Aorta (tissue), 5 donors: ENCODE results near the gene GTPBP4. TPM values are rescaled to one million over a fixed set of nuclear protein-coding genes. Genes with fewer than 3 reads are reported as not detected.

Experiments used
- ATAC-seq: fragments of 200-7000 bp; cut with Tn5 transposase; one replicate; pipeline ENCODE4 v1.9.1; 2022; ENCODE audit warnings: moderate library complexity; ENCODE audit not compliant: low FRiP score
- DNase-seq, 2 donors: peaks; one replicate each; pipeline ENCODE4 v3.0.0-alpha.2; 2020
- H3K27ac ChIP-seq, 2 donors: one replicate each; pipeline ENCODE4 v1.5.1; 2013; ENCODE audit warnings: low read length in 2 of 2, mild to moderate bottlenecking in 2 of 2, moderate library complexity in 2 of 2, control low read depth in 1 of 2, inconsistent platforms in 1 of 2, low read depth in 1 of 2
- H3K27me3 ChIP-seq, 2 donors: one replicate each; pipeline ENCODE4 v1.6.1; 2013; ENCODE audit warnings: control low read depth in 1 of 2, low read length in 1 of 2, mild to moderate bottlenecking in 1 of 2, moderate library complexity in 1 of 2; ENCODE audit not compliant: insufficient read depth in 2 of 2, control insufficient read depth in 1 of 2
- H3K36me3 ChIP-seq, 2 donors: one replicate each; pipeline ENCODE4 v1.6.1; 2013; ENCODE audit warnings: control low read depth in 1 of 2, low read length in 1 of 2, mild to moderate bottlenecking in 1 of 2; ENCODE audit not compliant: insufficient read depth in 2 of 2, control insufficient read depth in 1 of 2
- H3K4me1 ChIP-seq, 2 donors: one replicate each; pipeline ENCODE4 v1.6.1; 2013; ENCODE audit warnings: low read length in 2 of 2, control low read depth in 1 of 2, mild to moderate bottlenecking in 1 of 2, moderate library complexity in 1 of 2; ENCODE audit not compliant: insufficient read depth in 2 of 2, control insufficient read depth in 1 of 2
- H3K4me3 ChIP-seq, 2 donors: one replicate each; pipeline ENCODE4 v1.5.1; 2013; ENCODE audit warnings: low read length in 2 of 2, control low read depth in 1 of 2, mild to moderate bottlenecking in 1 of 2
- H3K9me3 ChIP-seq: one replicate; pipeline ENCODE4 v1.6.1; 2013; ENCODE audit warnings: mild to moderate bottlenecking, low read length; ENCODE audit not compliant: control insufficient read depth
- WGBS, 2 donors: extraction: QIAGEN DNeasy Blood & Tissue Kit; methylation state at CpG; one replicate each; pipeline ENCODE4 v1.1.7; 2013; 5-methylcytosine and 5-hydroxymethylcytosine counted together
- intact Hi-C, 2 donors: fragments of 100-400 bp; cut with DNase I; formaldehyde crosslinking; loops; one replicate each; pipeline versions ENCODE4 v1.14.2 to v1.15.0; 2022
- polyA plus RNA-seq, 2 donors: library from polyadenylated mRNA; stranded (reverse); fragments of 200-250 nt; gene quantifications; one replicate each; pipeline ENCODE4 v1.2.3, GENCODE V29; 2013
- total RNA-seq, 2 donors: library from RNA; stranded (reverse); fragmentation: NEBNext Ultra II Directional; extraction: Animal tissue kit (Norgen Biotek cat#: 25700); gene quantifications; one replicate each; pipeline ENCODE4 v1.2.1, GENCODE V29; 2021
- donor health status: healthy with polysubstance abuse.
- donor health status: Bipolar disorder and iron deficiency.
- donor health status: DM: no; HTN: no; CAD: no.
- donor health status: DM: no; HTN: no; CAD: no.
- donor health status: DM: yes; HTN: yes; CAD: no.

GTPBP4 gene
- total and polyA plus RNA-seq, 4 donors, result 21.6 to 46.9 (median 26.9) TPM

DNA sequence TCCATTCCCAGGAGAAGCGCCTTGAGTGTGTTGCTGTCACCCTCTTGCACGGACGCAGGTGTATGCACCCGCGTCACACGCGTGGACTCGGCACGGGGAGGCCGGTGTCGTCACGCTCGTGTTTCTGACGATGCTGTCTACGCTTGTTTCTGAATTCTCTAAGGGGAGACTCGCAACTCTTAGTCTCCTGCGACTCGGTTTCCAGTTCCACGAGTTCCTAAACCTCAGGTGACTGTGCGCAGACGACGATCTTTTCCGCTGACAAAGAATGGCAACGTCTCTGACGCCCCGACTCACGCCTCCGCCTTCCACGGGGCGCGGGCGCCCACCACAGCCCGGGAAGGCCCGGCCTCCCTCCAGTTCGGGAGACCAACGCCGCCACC, 60.1 kb downstream of the GTPBP4 start:
- DNase-seq (peak in 1 of 2 donors; percentile 84), ATAC-seq (peak; percentile 63)
- Histone ChIP-seq H3K36me3 (no peaks in the 10 kb centered on the region), H3K4me1 (no peaks in the 10 kb centered on the region), H3K27ac (peak overlapping the region in 1 of 2 donors; percentile 71), H3K4me3 (peak overlapping the region; percentile 48 to 62), H3K27me3 (no peaks in the 10 kb centered on the region), H3K9me3 (no peaks in the 10 kb centered on the region)
- 0% methylated on average over 37 of the region's 37 CpGs for WGBS, 2 donors
- intact Hi-C loops, result loop anchor here in 1 of 2 donors (5.0 kb wide), 1 partner anchor 116 kb away; the partner anchor contains the start of gene LARP4B

DNA sequence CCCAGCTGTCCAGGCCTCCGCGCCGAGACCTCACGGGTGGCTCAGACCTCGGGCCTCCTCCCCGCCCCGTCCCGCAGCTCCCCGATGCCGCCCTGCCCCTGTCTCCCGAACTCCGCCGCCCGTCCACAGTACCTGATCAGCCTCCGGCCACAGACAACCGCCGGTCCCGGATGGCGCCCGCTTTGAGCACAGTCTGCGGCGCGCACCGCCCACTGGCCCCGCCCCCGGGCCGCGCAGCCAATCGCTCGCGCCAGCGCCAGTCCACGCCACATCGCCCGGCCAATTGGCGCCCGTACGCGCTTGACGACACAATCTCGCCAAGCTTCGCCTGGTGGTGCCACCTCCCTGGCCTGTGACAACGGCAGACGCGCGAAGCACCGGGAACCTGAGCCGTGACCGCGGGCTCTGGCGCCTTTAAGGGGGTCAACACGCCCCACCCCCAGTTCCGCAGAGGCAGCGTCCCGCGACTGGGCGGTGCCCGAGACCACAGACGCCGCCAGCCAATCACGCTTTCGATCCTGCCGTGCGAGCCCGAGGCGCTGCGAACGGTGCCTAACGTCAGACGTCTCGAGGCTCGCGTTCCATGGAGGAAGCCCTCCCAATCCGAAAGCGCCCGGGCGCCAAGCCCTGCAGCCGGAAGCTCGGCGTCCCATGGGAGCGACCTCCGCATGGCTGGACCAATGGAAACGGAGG, 60.6 kb downstream of the GTPBP4 start, which contains the start of gene IDI1:
Gene IDI1, minus strand, starts transcription at position 388 of the 693 bp plus-strand sequence. Its CDS starts 116 bp downstream, at position 272.
- ATAC-seq (peak; percentile 97), DNase-seq (peak; percentile 98 to 99)
- 0 to 1% methylated on average over 80 to 83 of the region's 83 CpGs for WGBS, 2 donors
- no peaks in the 10 kb centered on the region for H3K27me3 ChIP-seq
- peak within 1 kb of the TSS; percentile 91 to 94 for H3K27ac ChIP-seq
- intact Hi-C loops, result loop anchor here in 1 of 2 donors (5.0 kb wide), 1 partner anchor 117 kb away; the partner anchor contains the start of gene LARP4B
- H3K4me3 ChIP-seq, result peak within 1 kb of the TSS; percentile 60 to 62
- H3K9me3 ChIP-seq, result no peaks in the 10 kb centered on the region
- no peaks in the 10 kb centered on the region for H3K4me1 ChIP-seq
- no peaks in the 10 kb centered on the region for H3K36me3 ChIP-seq

DNA sequence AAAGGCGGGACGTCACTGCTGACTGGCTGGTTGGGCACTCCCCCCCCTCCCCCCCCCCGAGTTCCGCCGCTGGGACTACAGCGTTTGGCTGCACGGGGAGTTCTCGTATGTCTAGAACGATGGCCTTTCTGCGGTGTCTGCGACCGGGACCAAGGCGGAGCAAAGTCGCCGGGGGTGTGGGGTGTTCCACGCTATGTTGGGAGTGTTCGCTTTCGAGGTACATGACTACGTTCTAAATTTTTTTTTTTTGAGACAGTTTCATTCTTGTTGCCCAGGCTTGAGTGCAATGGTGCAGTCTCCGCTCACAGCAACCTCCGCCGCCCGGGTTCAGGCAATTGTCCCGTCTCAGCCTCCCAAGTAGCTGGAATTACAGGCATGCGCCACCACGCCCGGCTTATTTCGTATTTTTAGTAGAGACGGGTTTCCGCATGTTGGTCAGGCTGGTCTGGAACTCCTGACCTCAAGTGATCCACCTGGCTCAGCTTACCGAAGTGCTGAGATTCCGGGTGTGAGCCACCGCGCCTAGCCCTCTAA, 61.3 kb downstream of the GTPBP4 start:
- Histone ChIP-seq H3K36me3 (no peaks in the 10 kb centered on the region), H3K27me3 (no peaks in the 10 kb centered on the region), H3K9me3 (no peaks in the 10 kb centered on the region), H3K4me3 (peak overlapping the region; percentile 47 to 60), H3K4me1 (no peaks in the 10 kb centered on the region), H3K27ac (peak overlapping the region; percentile 1 to 76)
- ATAC-seq (no peak), DNase-seq (no peak)
- 0 to 1% methylated on average over 30 to 34 of the region's 34 CpGs for WGBS, 2 donors
- intact Hi-C loops, result loop anchor here in 1 of 2 donors (5.0 kb wide), 1 partner anchor 117 kb away; the partner anchor contains the start of gene LARP4B

DNA sequence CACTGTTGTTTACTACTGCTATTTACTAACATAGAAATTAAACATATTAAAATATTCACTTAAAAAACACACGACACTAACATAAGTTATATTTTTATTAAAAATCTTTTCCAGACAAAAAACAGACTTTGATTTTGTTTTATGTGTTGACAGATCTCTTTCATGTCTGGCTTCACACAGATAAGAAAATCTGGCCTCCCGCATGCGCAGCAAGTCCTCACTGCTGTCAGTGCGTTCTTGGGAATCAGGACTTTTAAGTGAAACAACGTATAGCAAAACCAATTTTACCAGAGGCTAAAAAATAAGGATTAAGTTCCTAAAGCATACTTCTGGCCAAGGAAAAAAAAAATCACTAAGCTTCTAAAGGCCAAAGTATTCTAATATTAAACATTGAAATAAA, 61.9 kb downstream of the GTPBP4 start:
- peak overlapping the region in 1 of 2 donors; percentile 76 for H3K27ac ChIP-seq
- ATAC-seq (no peak), DNase-seq (no peak)
- intact Hi-C loops, result no loop called here
- no peaks in the 10 kb centered on the region for H3K9me3 ChIP-seq
- WGBS, 2 donors, result 31 to 34% methylated on average over 5 of the region's 5 CpGs
- H3K4me3 ChIP-seq, result peak overlapping the region in 1 of 2 donors; percentile 47
- peaks cover 0 to 2% of the 10 kb centered on the region in 2 donors for H3K4me1 ChIP-seq
- H3K36me3 ChIP-seq, result no peaks in the 10 kb centered on the region
- H3K27me3 ChIP-seq, result no peaks in the 10 kb centered on the region

DNA sequence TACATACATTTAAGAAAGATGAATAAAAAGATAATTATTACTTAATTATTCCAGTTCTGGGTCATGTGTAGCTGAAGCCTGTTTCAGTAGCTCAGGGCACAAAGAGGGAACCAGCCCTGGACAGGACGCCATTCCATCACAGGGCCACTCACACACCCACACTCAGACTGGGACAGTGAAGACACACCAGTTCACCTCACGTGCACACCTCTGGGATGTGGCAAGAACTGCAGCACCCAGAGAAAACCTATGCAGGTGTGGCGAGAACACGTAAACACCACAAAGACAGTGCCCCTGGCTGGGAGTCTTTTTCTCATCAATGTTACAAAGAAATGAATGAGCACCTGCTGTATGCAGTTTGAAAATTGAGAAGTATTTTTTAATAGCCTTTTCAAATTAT, 62.3 kb downstream of the GTPBP4 start:
- no peak overlapping the region for H3K27ac ChIP-seq

DNA sequence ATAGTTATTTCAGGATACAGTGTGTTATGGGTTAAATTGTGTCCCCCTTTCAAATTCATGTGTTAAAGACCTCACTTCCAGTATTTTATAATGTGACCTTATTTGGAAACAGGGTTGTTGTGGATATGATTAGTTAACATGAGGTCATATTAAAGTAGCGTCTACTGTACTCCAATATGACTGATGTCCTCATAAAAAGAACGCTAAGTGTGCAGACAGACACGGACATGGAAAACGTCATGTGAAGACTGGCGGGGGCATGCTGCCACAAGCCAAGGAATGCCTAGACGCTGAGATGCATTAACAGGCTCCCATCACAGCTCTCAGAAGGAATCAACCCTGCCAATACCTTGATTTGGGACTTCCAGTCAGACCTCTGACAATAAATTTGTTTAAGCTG, 66.5 kb downstream of the GTPBP4 start:
- no peaks in the 10 kb centered on the region for H3K36me3 ChIP-seq
- H3K27me3 ChIP-seq, result no peaks in the 10 kb centered on the region
- WGBS, 2 donors, result 45 to 46% methylated on average over 6 of the region's 6 CpGs
- intact Hi-C loops, result loop anchor here in 1 of 2 donors (5.0 kb wide), 1 partner anchor 67 kb away; the partner anchor contains the start of gene GTPBP4
- no peak overlapping the region for H3K4me3 ChIP-seq
- H3K4me1 ChIP-seq, result peaks cover 0 to 2% of the 10 kb centered on the region in 2 donors
- H3K9me3 ChIP-seq, result no peaks in the 10 kb centered on the region
- DNase-seq, result no peak
- ATAC-seq, result no peak
- H3K27ac ChIP-seq, result peak overlapping the region in 1 of 2 donors; percentile 20

More for the DNA sequence above, 62.3 kb downstream of the GTPBP4 start:
- Histone ChIP-seq H3K36me3 (no peaks in the 10 kb centered on the region), H3K9me3 (no peaks in the 10 kb centered on the region), H3K4me1 (peaks cover 0 to 2% of the 10 kb centered on the region in 2 donors), H3K4me3 (no peak overlapping the region), H3K27me3 (no peaks in the 10 kb centered on the region)
- ATAC-seq (no peak), DNase-seq (no peak)
- WGBS, 2 donors, result 74 to 81% methylated on average over 4 of the region's 4 CpGs
- intact Hi-C loops, result no loop called here

DNA sequence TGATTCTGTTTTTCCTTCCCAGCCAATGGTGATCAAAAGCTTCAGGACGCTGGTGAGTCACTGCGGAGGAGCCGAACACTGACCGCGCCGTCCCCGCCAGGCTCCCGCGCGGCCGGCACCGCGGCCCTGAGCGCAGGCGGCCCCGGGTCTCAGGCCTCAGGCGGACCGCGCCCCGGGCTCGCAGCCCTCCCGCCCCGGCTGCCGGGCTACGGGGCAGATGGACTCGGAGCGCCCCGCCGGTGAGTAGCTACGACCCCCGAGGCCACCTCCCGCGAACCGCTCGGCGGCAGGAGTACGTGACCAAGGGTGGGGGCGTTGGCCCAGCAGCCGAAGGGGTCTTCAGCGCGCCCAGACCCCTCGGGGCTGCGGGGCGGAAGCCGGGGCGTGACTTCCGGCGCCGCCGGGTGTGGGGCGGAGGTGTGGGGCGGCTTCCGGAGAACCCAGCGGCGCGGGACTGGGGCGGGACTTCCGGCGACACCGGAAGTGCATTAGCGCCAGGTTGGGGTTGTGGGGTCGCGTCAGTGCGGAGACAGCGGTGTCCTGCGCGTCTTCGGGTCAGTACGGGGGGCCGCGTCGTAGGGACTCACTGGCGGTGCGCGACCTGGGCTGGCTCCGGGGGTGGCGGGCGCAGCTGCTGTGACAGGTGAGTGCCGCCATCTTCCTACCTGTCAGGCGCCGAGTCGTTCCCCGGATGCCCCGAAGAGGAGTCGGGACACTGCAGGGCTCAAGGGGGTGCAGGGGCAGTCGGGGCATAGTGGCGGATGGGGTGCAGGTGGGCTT, 68.3 kb downstream of the GTPBP4 start, which contains the start of gene WDR37:
Gene WDR37, plus strand, starts transcription at position 60 of the 780 bp plus-strand sequence. CDS start 15,771 bp downstream, outside the sequence.
- peak; percentile 93 to 96 for DNase-seq

DNA sequence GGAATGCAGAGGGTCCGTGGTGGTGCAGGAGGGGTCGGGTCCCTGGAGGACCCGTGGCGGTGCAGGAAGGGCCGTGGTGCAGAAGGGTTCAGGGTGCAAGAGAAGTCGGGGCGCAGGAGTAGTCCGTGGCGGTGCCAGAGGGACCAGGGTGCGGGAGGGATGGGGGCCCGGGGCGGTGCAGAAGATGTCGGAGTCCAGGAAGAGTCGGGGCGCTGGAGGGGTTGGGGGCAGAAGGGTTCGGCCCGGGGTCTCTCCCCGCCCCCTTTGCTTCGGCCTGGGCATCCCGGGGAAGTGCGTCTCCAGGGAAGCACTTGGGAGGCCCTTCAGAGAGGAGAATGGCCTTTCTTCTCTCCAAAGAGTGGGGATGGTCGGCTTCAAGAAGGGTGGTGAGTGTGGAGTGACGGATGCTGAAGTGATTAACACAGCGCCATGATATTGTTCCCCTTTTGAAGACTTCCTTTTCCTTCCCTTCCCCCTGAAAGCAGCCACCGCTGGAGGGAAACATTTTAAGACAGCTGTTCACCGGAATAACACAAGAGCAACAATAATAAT, 68.9 kb downstream of the GTPBP4 start:
- no peaks in the 10 kb centered on the region for H3K27me3 ChIP-seq
- peak; percentile 27 for ATAC-seq
- H3K27ac ChIP-seq, result no peak overlapping the region
- H3K9me3 ChIP-seq, result no peaks in the 10 kb centered on the region
- H3K4me3 ChIP-seq, result peak overlapping the region; percentile 19 to 77
- WGBS, 2 donors, result 1 to 2% methylated on average over 25 to 26 of the region's 26 CpGs
- no peak for DNase-seq
- no peaks in the 10 kb centered on the region for H3K36me3 ChIP-seq
- intact Hi-C loops, result loop anchor here in 1 of 2 donors (5.0 kb wide), 1 partner anchor 70 kb away; the partner anchor contains the start of gene GTPBP4
- H3K4me1 ChIP-seq, result peaks cover 0 to 2% of the 10 kb centered on the region in 2 donors

More for the DNA sequence above, 68.3 kb downstream of the GTPBP4 start, which contains the start of gene WDR37:
- peak within 1 kb of the TSS; percentile 93 to 95 for H3K27ac ChIP-seq
- H3K9me3 ChIP-seq, result no peaks in the 10 kb centered on the region
- 0 to 1% methylated on average over 62 to 87 of the region's 87 CpGs for WGBS, 2 donors
- peak; percentile 95 for ATAC-seq
- H3K27me3 ChIP-seq, result no peaks in the 10 kb centered on the region
- H3K4me1 ChIP-seq, result peaks cover 0 to 2% of the 10 kb centered on the region in 2 donors
- no peaks in the 10 kb centered on the region for H3K36me3 ChIP-seq
- intact Hi-C loops, result loop anchor here in 1 of 2 donors (5.0 kb wide), 1 partner anchor 69 kb away; the partner anchor contains the start of gene GTPBP4
- H3K4me3 ChIP-seq, result peak within 1 kb of the TSS; percentile 19 to 77
